GM12878 (cell line): ENCODE results near the gene LARGE1. TPM values are rescaled to one million over a fixed set of nuclear protein-coding genes. Genes with fewer than 3 reads are reported as not detected.

Experiments
- ATAC-seq: fragments of 200-7000 bp; cut with Tn5 transposase; 3 replicates; pipeline ENCODE4 v1.9.1; 2020; ENCODE audit warnings: mild to moderate bottlenecking, moderate library complexity
- BruUV-seq: library from RNA; stranded (reverse); fragments of 400-500 nt; replicated peaks from 2 replicates; lab custom pipeline; 2021; lab: Mats Ljungman, UMichigan
- CTCF ChIA-PET: fragments of 300-600 bp; sonication (Branson Sonifier 250); formaldehyde crosslinking; extraction: SDS; loops from one replicate; lab custom pipeline; 2021; ENCODE audit warnings: inconsistent platforms; lab: Yijun Ruan, JAX
- POLR2A ChIA-PET: fragments of 350-600 bp; formaldehyde crosslinking; extraction: SDS; loops from one replicate; lab custom pipeline; 2021; ENCODE audit warnings: inconsistent platforms; lab: Charles Lee
- RAD21 ChIA-PET: fragments of 300-600 bp; sonication (Branson Sonifier 250); formaldehyde crosslinking; loops from one replicate; lab custom pipeline; 2023; ENCODE audit warnings: antibody characterized with exemption; ENCODE audit not compliant: unreplicated experiment; lab: Charles Lee
- SMC1A ChIA-PET: fragments of 300-600 bp; sonication (Branson Sonifier 250); formaldehyde crosslinking; loops from one replicate; lab custom pipeline; 2023; ENCODE audit not compliant: unreplicated experiment, uncharacterized antibody; lab: Charles Lee
- DNase-seq: peaks from one replicate; pipeline ENCODE4 v3.0.0-alpha.2; 2011; ENCODE audit warnings: low read depth, low spot score
- FAIRE-seq: peaks from 3 replicates; lab custom pipeline; 2011; peaks lifted over from hg19 to GRCh38; lab: Jason Lieb, UNC
- H2AFZ ChIP-seq: 2 replicates; pipeline ENCODE4 v1.6.0; 2011; ENCODE audit warnings: low read depth, low read length, control low read depth; ENCODE audit not compliant: control insufficient read depth
- H3K27ac ChIP-seq: 2 replicates; pipeline ENCODE4 v1.5.1; 2011; ENCODE audit warnings: control low read depth; ENCODE audit not compliant: control insufficient read depth, insufficient read depth
- H3K27me3 ChIP-seq, 2 experiments: replicated peaks in 1 of 2; 2 replicates each; pipeline versions ENCODE4 v1.6.0 to v1.6.1; 2011; ENCODE audit warnings: low read length in 1 of 2; ENCODE audit not compliant: control insufficient read depth in 2 of 2, insufficient read depth in 2 of 2
- H3K36me3 ChIP-seq, 2 experiments: 2 replicates each; pipeline ENCODE4 v1.5.1; 2011; ENCODE audit warnings: low read length in 1 of 2; ENCODE audit not compliant: control insufficient read depth in 2 of 2, insufficient read depth in 2 of 2
- H3K4me1 ChIP-seq: 2 replicates; pipeline ENCODE4 v1.6.1; 2011; ENCODE audit warnings: mild to moderate bottlenecking, low read length, moderate library complexity, mixed read lengths; ENCODE audit not compliant: control insufficient read depth, insufficient read depth
- H3K4me2 ChIP-seq: 2 replicates; pipeline ENCODE4 v1.6.0; 2011; ENCODE audit warnings: control low read depth; ENCODE audit not compliant: control insufficient read depth, insufficient read depth
- H3K4me3 ChIP-seq: fragments of 200-600 bp; sonication (generic); 2 replicates; pipeline ENCODE4 v1.5.1; 2016
- H3K79me2 ChIP-seq: 2 replicates; pipeline ENCODE4 v1.6.0; 2011; ENCODE audit warnings: low read length; ENCODE audit not compliant: control insufficient read depth, insufficient read depth
- H3K9ac ChIP-seq: 2 replicates; pipeline ENCODE4 v1.8.0; 2011; ENCODE audit warnings: low read length, control low read depth, mixed read lengths; ENCODE audit not compliant: control insufficient read depth, insufficient read depth
- H3K9me3 ChIP-seq: replicated peaks from 3 replicates; pipeline ENCODE4 v1.5.1; 2011; ENCODE audit warnings: mild to moderate bottlenecking, low read length; ENCODE audit not compliant: control insufficient read depth, insufficient read depth
- H4K20me1 ChIP-seq: 2 replicates; pipeline ENCODE4 v1.6.0; 2011; ENCODE audit not compliant: control insufficient read depth, insufficient read depth
- ATF7 ChIP-seq: fragments of 450-650 bp; IDR thresholded peaks from 2 replicates; pipeline ENCODE4 v1.6.1; 2016; ENCODE audit warnings: low read depth, mild to moderate bottlenecking
- BRCA1 ChIP-seq: IDR thresholded peaks from 2 replicates; pipeline ENCODE4 v1.6.1; 2011; ENCODE audit warnings: low read depth, low read length, improper control_type of control experiment
- CEBPB ChIP-seq, 2 experiments: fragments of 150-350 bp in 1 of 2; IDR thresholded peaks; 2 replicates each; pipeline ENCODE4 v1.6.1; 2012 to 2014; ENCODE audit warnings: low read depth in 2 of 2, low read length in 2 of 2, borderline replicate concordance in 1 of 2, inconsistent platforms in 1 of 2
- HDAC6 ChIP-seq: fragments of 200-600 bp; sonication (generic); IDR thresholded peaks from one replicate; pipeline ENCODE4 v1.8.0; 2017; ENCODE audit warnings: antibody characterized with exemption; ENCODE audit not compliant: unreplicated experiment
- HSF1 ChIP-seq: fragments of 150-350 bp; IDR thresholded peaks from 2 replicates; pipeline ENCODE4 v1.6.1; 2014; ENCODE audit warnings: mild to moderate bottlenecking, low read depth, low read length
- MAX ChIP-seq: IDR thresholded peaks from 2 replicates; pipeline ENCODE4 v1.6.1; 2012; ENCODE audit warnings: low read depth, low read length, improper control_type of control experiment
- NKRF ChIP-seq: fragments of 450-650 bp; conservative IDR thresholded peaks from 2 replicates; pipeline ENCODE4 v1.6.1; 2017; ENCODE audit warnings: mild to moderate bottlenecking, moderate library complexity
- POLR2AphosphoS2 ChIP-seq: IDR thresholded peaks from 2 replicates; pipeline ENCODE4 v1.6.1; 2011; ENCODE audit warnings: low read depth, mild to moderate bottlenecking, low read length, improper control_type of control experiment, moderate library complexity
- RCOR1 ChIP-seq: conservative IDR thresholded peaks from 2 replicates; pipeline ENCODE4 v1.6.1; 2012; ENCODE audit warnings: low read depth, low read length, improper control_type of control experiment
- SMARCA5 ChIP-seq: fragments of 450-650 bp; IDR thresholded peaks from 2 replicates; pipeline ENCODE4 v1.6.1; 2017; ENCODE audit warnings: mild to moderate bottlenecking
- WGBS: methylation state at CpG from one replicate; pipeline ENCODE4 v1.1.6; 2016; ENCODE audit warnings: low lambda C conversion rate; ENCODE audit not compliant: insufficient replicate concordance, insufficient coverage; ENCODE audit errors: missing lambda C conversion rate; 5-methylcytosine and 5-hydroxymethylcytosine counted together
- in situ Hi-C: fragments of 300-500 bp; cut with MboI; formaldehyde crosslinking; loops from 9 replicates; pipeline ENCODE4 v1.14.3; 2018; ENCODE audit warnings: mixed read lengths
- intact Hi-C: fragments of 100-400 bp; cut with micrococcal nuclease; formaldehyde crosslinking; loops from one replicate; pipeline ENCODE4 v1.14.2; 2022; ENCODE audit not compliant: unreplicated experiment
- polyA plus RNA-seq, 11 experiments: library from polyadenylated mRNA; depleted of rRNA in 4 of 11; unstranded in 6 of 11; stranded (reverse) in 5 of 11; fragments of >200 nt; fragmentation: Nextera tagmentation in 4 of 11; fragmentation: Illumina TruSeq in 1 of 11; extraction: Ambion mirVana in 4 of 11; extraction: Trizol in 1 of 11; gene quantifications; 1 replicate in 1 of 11; 2 replicates in 10 of 11; pipeline versions ENCODE4 v1.2.1 to v1.2.3, GENCODE V29; 2011 to 2016; ENCODE audit warnings: inconsistent platforms in 2 of 11, missing spikeins in 2 of 11, low read depth in 1 of 11
- total RNA-seq, 4 experiments: library from RNA; depleted of rRNA in 3 of 4; stranded (reverse); fragments of >200 nt in 3 of 4; fragmentation: Illumina TruSeq in 1 of 4; extraction: Trizol in 1 of 4; gene quantifications; 2 replicates each; pipeline versions ENCODE4 v1.2.1 to v1.2.3, GENCODE V29; 2013 to 2021

Gene LARGE1
- total and polyA plus RNA-seq, 10 of the 15 experiments (the other 5 are each of a cell fraction or from before 2014, with no cell fraction given): 3.2 to 41.4 (median 17.3) TPM

- ChIA-PET SMC1A (interaction anchor here (0.9 to 1.9 kb wide), 5 partner anchors 8 to 612 kb away, joined by 3 to 10 read pairs (median 3); no protein-coding TSS in a partner anchor), CTCF (interaction anchor here (1.0 to 1.4 kb wide), 2 partner anchors 8 to 16 kb away, joined by 3 to 4 read pairs; no protein-coding TSS in a partner anchor), POLR2A (no interaction called here), RAD21 (interaction anchor here (0.8 to 1.3 kb wide), 3 partner anchors 40 to 613 kb away, joined by 3 read pairs; no protein-coding TSS in a partner anchor)
- peaks cover 3% of the 10 kb centered on the region; the same call in 1 of the 2 replicates for H3K4me1 ChIP-seq
- no peak overlapping the region for H3K9ac ChIP-seq
- WGBS: 100% methylated on average over 1 of the region's 1 CpG
- H3K36me3 ChIP-seq: peaks cover 0 to 7% of the 10 kb centered on the region in 2 experiments; a peak in 1 of 4 replicates
- no peak overlapping the region for H3K4me3 ChIP-seq
- in situ Hi-C loops (loop anchor here (5.0 to 10.0 kb wide), 3 partner anchors 340 to 612 kb away; no protein-coding TSS in a partner anchor), intact Hi-C loops (loop anchor here (5.0 to 10.0 kb wide), 2 partner anchors 120 to 337 kb away; no protein-coding TSS in a partner anchor)
- TF ChIP-seq ATF7: no peak
- no peak for TF ChIP-seq HSF1
- TF ChIP-seq BRCA1: no peak
- TF ChIP-seq CEBPB (IDR thresholded peaks at IDR 0.05; ENCODE audit: borderline replicate concordance in 1 of 2, low read depth in 2 of 2, low read length in 2 of 2): no peak
- TF ChIP-seq RCOR1: no peak
- no peak for TF ChIP-seq MAX
- no peak for TF ChIP-seq NKRF
- no peak for TF ChIP-seq SMARCA5
- TF ChIP-seq POLR2AphosphoS2: no peak
- no peak for TF ChIP-seq HDAC6
- peaks cover 51% of the 10 kb centered on the region for H3K79me2 ChIP-seq
- no peaks in the 10 kb centered on the region for H3K27me3 ChIP-seq
- no peak for FAIRE-seq
- no peak overlapping the region for H3K27ac ChIP-seq
- ATAC-seq: no peak
- H4K20me1 ChIP-seq: no peaks in the 10 kb centered on the region
- H2AFZ ChIP-seq: no peak overlapping the region
- DNase-seq: no peak
- no TSS peak for BruUV-seq
- H3K4me2 ChIP-seq: no peak overlapping the region
- H3K9me3 ChIP-seq: no peaks in the 10 kb centered on the region; the same call in 2 of the 3 replicates
These were observed 5.6 kb downstream of the LARGE1 start for GRCh38 chr22:33914699-33915098.
